Gastrocnemius medialis (tissue), 4 donors: ENCODE measurements around the gene PAQR8. TPM values are rescaled to one million over a fixed set of nuclear protein-coding genes. Genes with fewer than 3 reads are reported as not detected.

ENCODE experiments used
- ATAC-seq, 2 donors: fragments of 150-250 bp; one replicate each; pipeline ENCODE4 v1.9.1; 2016
- DNase-seq, 2 donors: peaks; one replicate each; pipeline ENCODE4 v3.0.0-alpha.2; 2019
- H3K27ac ChIP-seq, 4 donors: fragments of 200-600 bp; sonication (generic); 1 replicate in 1 of 4; 2 replicates in 3 of 4; pipeline ENCODE4 v1.5.1; 2016 to 2018; ENCODE audit warnings: mild to moderate bottlenecking in 2 of 4, moderate library complexity in 1 of 4
- H3K27me3 ChIP-seq, 3 donors: fragments of 200-600 bp; sonication (generic) in 2 of 3; 1 replicate in 1 of 3; 2 replicates in 2 of 3; pipeline versions ENCODE4 v1.5.1 to v1.6.0; 2016 to 2019; ENCODE audit warnings: mild to moderate bottlenecking in 1 of 3, moderate library complexity in 1 of 3
- H3K36me3 ChIP-seq, 2 donors: fragments of 200-600 bp; sonication (generic) in 1 of 2; one replicate each; pipeline ENCODE4 v1.5.1; 2017 to 2018
- H3K4me1 ChIP-seq, 2 donors: fragments of 200-600 bp; sonication (generic) in 1 of 2; one replicate each; pipeline ENCODE4 v1.5.1; 2016 to 2017; ENCODE audit warnings: mild to moderate bottlenecking in 2 of 2
- H3K4me3 ChIP-seq, 4 donors: fragments of 200-600 bp; sonication (generic) in 3 of 4; 1 replicate in 1 of 4; 2 replicates in 3 of 4; pipeline ENCODE4 v1.5.1; 2016 to 2019; ENCODE audit warnings: mild to moderate bottlenecking in 2 of 4
- H3K9me3 ChIP-seq, 3 donors: fragments of 200-600 bp; sonication (generic) in 2 of 3; 1 replicate in 1 of 3; 2 replicates in 2 of 3; pipeline ENCODE4 v1.5.1; 2016 to 2019
- POLR2A ChIP-seq, 2 donors: fragments of 450-650 bp; IDR thresholded peaks; one replicate each; pipeline ENCODE4 v1.6.1; 2017; ENCODE audit warnings: antibody characterized with exemption in 2 of 2, mild to moderate bottlenecking in 2 of 2, moderate library complexity in 2 of 2
- in situ Hi-C, 4 donors: fragments of 200-750 bp; cut with MboI; loops; one replicate each; pipeline versions ENCODE4 v1.15.0 to v1.8.0; 2017; ENCODE audit warnings: low sequenced_read_pairs in 4 of 4
- intact Hi-C: fragments of 100-400 bp; cut with DNase I; formaldehyde crosslinking; loops from one replicate; pipeline ENCODE4 v1.15.1; 2023; ENCODE audit warnings: low total_unique reads
- total RNA-seq, 4 donors: library from RNA; depleted of rRNA; stranded (reverse); fragments of >200 nt; gene quantifications; one replicate each; pipeline versions ENCODE4 v1.1.0 to v1.2.3, GENCODE V29; 2016
- TF ChIP-seq, protein P1 (sequence below), 5 experiments: fragments of 450-650 bp in 3 of 5; fragments of 200-600 bp in 2 of 5; sonication (generic) in 2 of 5; IDR thresholded peaks in 4 of 5; conservative IDR thresholded peaks in 1 of 5; 1 replicate in 4 of 5; 2 replicates in 1 of 5; pipeline ENCODE4 v1.5.1; 2016 to 2019; ENCODE audit warnings: antibody characterized with exemption in 5 of 5, mild to moderate bottlenecking in 3 of 5, moderate library complexity in 3 of 5

PAQR8 gene
- total RNA-seq, 4 donors from 2014 or later, result 0.39 to 1.1 (median 0.72) TPM

- intact Hi-C loops, result loop anchor here (5.0 kb wide), 1 partner anchor 74 kb away; no protein-coding TSS in a partner anchor
- no peaks in the 10 kb centered on the region for H3K4me1 ChIP-seq
These were observed 1.1 kb upstream of the PAQR8 start for GRCh38 chr6:52360601-52361413.

DNA sequence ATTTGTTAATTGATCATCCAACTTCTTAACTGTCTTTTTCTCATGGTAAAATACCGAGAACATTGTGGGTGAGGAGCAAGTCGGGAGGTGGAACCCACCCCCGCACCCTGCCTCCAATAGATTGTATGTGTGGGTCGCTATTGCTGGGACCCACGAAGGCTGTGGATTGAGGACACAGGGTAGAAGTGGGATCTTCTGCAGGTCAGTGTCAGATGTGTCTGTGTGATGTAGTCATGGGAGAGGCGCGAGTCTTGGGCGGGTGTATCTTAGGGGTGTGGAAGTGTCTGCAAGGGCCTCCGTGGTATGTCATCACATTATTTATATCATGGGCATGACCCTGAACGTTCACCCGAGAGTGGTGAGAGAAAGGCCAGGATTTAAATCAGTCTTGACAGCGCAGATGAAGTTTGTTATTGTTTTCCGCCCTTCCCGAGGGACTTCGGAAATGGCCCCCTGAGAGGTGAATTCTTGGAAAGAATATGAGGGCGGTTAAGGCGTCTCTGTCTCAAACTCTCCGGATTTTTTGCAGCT is 472 bp upstream of the PAQR8 start:
- Histone ChIP-seq H3K4me3 (peak overlapping the region; percentile 30 to 79 (median 64)), H3K27ac (peak overlapping the region; percentile 2 to 72 (median 60)), H3K36me3 (no peaks in the 10 kb centered on the region), H3K27me3 (peaks cover 10 to 16% (median 16%) of the 10 kb centered on the region in 3 donors), H3K4me1 (no peaks in the 10 kb centered on the region), H3K9me3 (no peaks in the 10 kb centered on the region)
- in situ Hi-C loops, result no loop called here
- intact Hi-C loops, result loop anchor here (5.0 kb wide), 1 partner anchor 74 kb away; no protein-coding TSS in a partner anchor
- peak in 1 of 2 donors; percentile 14 for DNase-seq
- TF ChIP-seq, protein P1, sequence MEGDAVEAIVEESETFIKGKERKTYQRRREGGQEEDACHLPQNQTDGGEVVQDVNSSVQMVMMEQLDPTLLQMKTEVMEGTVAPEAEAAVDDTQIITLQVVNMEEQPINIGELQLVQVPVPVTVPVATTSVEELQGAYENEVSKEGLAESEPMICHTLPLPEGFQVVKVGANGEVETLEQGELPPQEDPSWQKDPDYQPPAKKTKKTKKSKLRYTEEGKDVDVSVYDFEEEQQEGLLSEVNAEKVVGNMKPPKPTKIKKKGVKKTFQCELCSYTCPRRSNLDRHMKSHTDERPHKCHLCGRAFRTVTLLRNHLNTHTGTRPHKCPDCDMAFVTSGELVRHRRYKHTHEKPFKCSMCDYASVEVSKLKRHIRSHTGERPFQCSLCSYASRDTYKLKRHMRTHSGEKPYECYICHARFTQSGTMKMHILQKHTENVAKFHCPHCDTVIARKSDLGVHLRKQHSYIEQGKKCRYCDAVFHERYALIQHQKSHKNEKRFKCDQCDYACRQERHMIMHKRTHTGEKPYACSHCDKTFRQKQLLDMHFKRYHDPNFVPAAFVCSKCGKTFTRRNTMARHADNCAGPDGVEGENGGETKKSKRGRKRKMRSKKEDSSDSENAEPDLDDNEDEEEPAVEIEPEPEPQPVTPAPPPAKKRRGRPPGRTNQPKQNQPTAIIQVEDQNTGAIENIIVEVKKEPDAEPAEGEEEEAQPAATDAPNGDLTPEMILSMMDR (IDR thresholded peaks at IDR 0.05 in 4 of 5, conservative IDR thresholded peaks at IDR 0.05 in 1 of 5), result no peak
- no peak for TF ChIP-seq POLR2A (IDR thresholded peaks at IDR 0.05)
- peak; percentile 41 to 65 for ATAC-seq

More at GRCh38 chr6:52360601-52361413, 1.1 kb upstream of the PAQR8 start:
- no peak for DNase-seq
- Histone ChIP-seq H3K36me3 (no peaks in the 10 kb centered on the region), H3K4me3 (peak overlapping the region in 1 of 4 donors; percentile 79), H3K27ac (peak overlapping the region in 1 of 4 donors; percentile 72), H3K27me3 (peaks cover 10 to 16% (median 16%) of the 10 kb centered on the region in 3 donors), H3K9me3 (no peaks in the 10 kb centered on the region)
- TF ChIP-seq, protein P1 (IDR thresholded peaks at IDR 0.05 in 4 of 5, conservative IDR thresholded peaks at IDR 0.05 in 1 of 5), result no peak
- no peak for TF ChIP-seq POLR2A (IDR thresholded peaks at IDR 0.05)
- in situ Hi-C loops, result no loop called here
- ATAC-seq, result no peak

DNA sequence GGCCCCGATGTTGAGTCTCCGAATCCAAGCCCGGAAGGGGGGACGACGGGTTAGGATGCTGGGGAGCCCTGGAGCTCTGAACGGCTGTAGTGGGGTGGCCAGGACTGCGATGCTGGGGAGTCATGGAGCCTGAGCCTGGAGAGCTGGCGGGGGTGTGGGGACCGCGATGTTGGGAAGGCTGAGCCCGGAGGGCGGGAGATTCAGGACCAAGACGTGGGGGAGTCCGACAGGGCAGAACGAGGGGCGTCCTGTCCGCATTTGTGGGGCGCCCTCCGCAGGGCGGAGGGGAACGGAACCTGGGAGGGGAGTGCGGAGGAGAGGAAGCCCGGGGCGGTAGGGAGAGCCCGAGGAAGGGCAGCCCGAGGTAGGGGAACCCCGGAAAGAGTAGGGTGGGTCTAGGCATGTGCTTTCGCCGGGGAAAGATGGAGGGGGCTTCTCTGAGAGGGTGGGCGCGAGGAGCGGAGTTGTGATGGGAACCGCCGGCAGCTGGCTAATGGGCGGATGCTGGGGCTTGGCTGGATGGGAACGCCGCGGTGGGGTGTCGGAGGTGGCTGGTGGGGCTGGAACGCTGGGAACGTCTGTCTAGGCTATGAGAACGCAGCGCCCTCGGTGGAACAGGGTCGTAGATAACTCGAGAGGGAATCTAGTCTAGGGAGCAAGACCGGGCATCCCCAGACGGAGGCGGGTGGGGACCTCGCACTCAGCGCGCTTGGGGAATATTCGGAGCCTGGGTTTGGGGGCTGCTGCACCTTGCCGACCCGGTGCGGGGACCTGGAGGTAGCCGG is 684 bp downstream of the PAQR8 start:
- peak; percentile 39 to 46 for ATAC-seq
- no peaks in the 10 kb centered on the region for H3K4me1 ChIP-seq
- in situ Hi-C loops, result no loop called here
- peaks cover 10 to 16% (median 16%) of the 10 kb centered on the region in 3 donors for H3K27me3 ChIP-seq
- TF ChIP-seq POLR2A (IDR thresholded peaks at IDR 0.05), result no peak
- intact Hi-C loops, result loop anchor here (5.0 kb wide), 1 partner anchor 75 kb away; no protein-coding TSS in a partner anchor
- H3K4me3 ChIP-seq, result peak overlapping the region; percentile 51 to 79 (median 64)
- H3K9me3 ChIP-seq, result no peaks in the 10 kb centered on the region
- H3K27ac ChIP-seq, result peak overlapping the region in 3 of 4 donors; percentile 49 to 59 (median 55)
- DNase-seq, result no peak
- H3K36me3 ChIP-seq, result no peaks in the 10 kb centered on the region

- in situ Hi-C loops (no loop called here), intact Hi-C loops (loop anchor here (5.0 kb wide), 1 partner anchor 76 kb away; no protein-coding TSS in a partner anchor)
- H3K36me3 ChIP-seq, result no peaks in the 10 kb centered on the region
- peaks cover 10 to 16% (median 16%) of the 10 kb centered on the region in 3 donors for H3K27me3 ChIP-seq
- H3K4me1 ChIP-seq, result no peaks in the 10 kb centered on the region
- H3K9me3 ChIP-seq, result no peaks in the 10 kb centered on the region
- no peak for DNase-seq
- no peak for TF ChIP-seq POLR2A (IDR thresholded peaks at IDR 0.05)
- TF ChIP-seq, protein P1 (IDR thresholded peaks at IDR 0.05 in 4 of 5, conservative IDR thresholded peaks at IDR 0.05 in 1 of 5), result no peak
- no peak overlapping the region for H3K27ac ChIP-seq
- H3K4me3 ChIP-seq, result peak overlapping the region; percentile 51 to 79 (median 64)
- no peak for ATAC-seq
These were observed 1.4 kb downstream of the PAQR8 start for GRCh38 chr6:52363228-52363867.
